Natural killer cell (primary cell): ENCODE results near the gene KCNJ16. TPM values are rescaled to one million over a fixed set of nuclear protein-coding genes. Genes with fewer than 3 reads are reported as not detected.

Experiments used
- ATAC-seq, 3 donors: fragments of 150-1000 bp in 2 of 3; fragments of 200-7000 bp in 1 of 3; cut with Tn5 transposase; 1 replicate in 1 of 3; 2 replicates in 2 of 3; pipeline ENCODE4 v1.10.0; 2021; ENCODE audit warnings: mild to moderate bottlenecking in 2 of 3, moderate library complexity in 2 of 3
- DNase-seq, 2 donors: peaks; one replicate each; pipeline versions ENCODE4 v3.0.0 to v3.0.0-alpha.2; 2013 to 2021; ENCODE audit warnings: mixed read lengths in 1 of 2
- H3K27ac ChIP-seq: one replicate; pipeline ENCODE4 v1.5.1; 2013; ENCODE audit warnings: mild to moderate bottlenecking, low read length
- H3K27me3 ChIP-seq: one replicate; pipeline ENCODE4 v1.6.1; 2013; ENCODE audit warnings: low read length; ENCODE audit not compliant: control insufficient read depth, insufficient read depth
- H3K36me3 ChIP-seq: one replicate; pipeline ENCODE4 v1.6.1; 2013; ENCODE audit warnings: low read length; ENCODE audit not compliant: control insufficient read depth, insufficient read depth
- H3K4me1 ChIP-seq: one replicate; pipeline ENCODE4 v1.6.1; 2013; ENCODE audit warnings: low read length; ENCODE audit not compliant: control insufficient read depth, insufficient read depth
- H3K4me3 ChIP-seq: one replicate; pipeline ENCODE4 v1.5.1; 2013; ENCODE audit warnings: low read length
- H3K9me3 ChIP-seq: one replicate; pipeline ENCODE4 v1.6.1; 2013; ENCODE audit warnings: low read length; ENCODE audit not compliant: control insufficient read depth, insufficient read depth
- H3K27ac Mint-ChIP-seq, 2 donors: one replicate each; pipeline ENCODE4 v1.8.0; 2022; ENCODE audit warnings: mild to moderate bottlenecking in 2 of 2, mixed read lengths in 2 of 2, moderate library complexity in 1 of 2
- H3K27me3 Mint-ChIP-seq, 2 donors: one replicate each; pipeline ENCODE4 v1.8.0; 2022; ENCODE audit warnings: low read depth in 2 of 2, mixed read lengths in 2 of 2
- H3K36me3 Mint-ChIP-seq: one replicate; pipeline ENCODE4 v1.8.0; 2022; ENCODE audit warnings: mixed read lengths
- H3K4me1 Mint-ChIP-seq, 2 donors: one replicate each; pipeline ENCODE4 v1.8.0; 2022; ENCODE audit warnings: mixed read lengths in 2 of 2
- H3K4me3 Mint-ChIP-seq: one replicate; pipeline ENCODE4 v1.8.0; 2022; ENCODE audit warnings: mild to moderate bottlenecking, moderate library complexity, mixed read lengths
- H3K9me3 Mint-ChIP-seq, 2 donors: one replicate each; pipeline ENCODE4 v1.8.0; 2022; ENCODE audit warnings: mixed read lengths in 2 of 2
- WGBS: methylation state at CpG from one replicate; pipeline ENCODE4 v1.1.7; 2013; ENCODE audit warnings: missing lambda C conversion rate; ENCODE audit not compliant: insufficient coverage; 5-methylcytosine and 5-hydroxymethylcytosine counted together
- intact Hi-C: fragments of 100-400 bp; cut with micrococcal nuclease; formaldehyde crosslinking; loops from one replicate; pipeline ENCODE4 v1.14.2; 2022
- total RNA-seq, 4 donors: library from RNA; stranded (reverse); fragments of 120-200 nt in 1 of 4; gene quantifications; one replicate each; pipeline versions ENCODE4 v1.2.3 to v1.2.4, GENCODE V29; 2013 to 2022
- TF ChIP-seq, protein P1 (sequence below): fragments of 200-600 bp; IDR thresholded peaks from one replicate; pipeline ENCODE4 v1.8.0; 2022; ENCODE audit warnings: antibody characterized with exemption

KCNJ16 gene
- not detected for total RNA-seq
- total RNA-seq (2013), result not detected

DNA sequence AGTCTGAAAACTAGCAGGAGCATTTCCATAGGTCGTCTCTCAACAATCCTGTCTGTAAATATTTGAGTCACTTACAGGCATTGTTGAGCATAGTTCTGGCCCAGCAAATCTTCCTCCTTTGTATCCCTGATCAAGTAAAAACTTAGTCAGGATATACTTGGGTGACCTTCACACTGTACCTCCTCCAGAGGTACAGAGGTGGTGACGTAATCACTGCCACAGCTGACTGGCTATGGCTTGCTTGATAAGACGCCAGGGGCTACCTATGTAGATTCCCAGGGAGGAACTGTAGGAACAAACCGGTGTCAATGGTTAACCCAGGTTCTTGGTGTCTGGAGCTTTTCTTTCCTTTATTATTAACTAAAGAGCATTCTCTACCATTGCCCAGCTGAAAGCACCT, at the start of gene KCNJ16:
KCNJ16 (plus strand) TSS at position 270 of the 400 bp plus-strand sequence. CDS start 56,863 bp downstream, outside the sequence.
- Histone ChIP-seq H3K27ac (no peak within 1 kb of the TSS), H3K4me1 (no peaks in the 10 kb centered on the region), H3K4me3 (no peak within 1 kb of the TSS), H3K27me3 (no peaks in the 10 kb centered on the region), H3K9me3 (no peaks in the 10 kb centered on the region), H3K36me3 (no peaks in the 10 kb centered on the region)
- H3K9me3 Mint-ChIP-seq, result peaks cover 3 to 4% of the 10 kb centered on the region in 2 donors
- 87% methylated on average over 4 of the region's 4 CpGs for WGBS
- H3K4me3 Mint-ChIP-seq, result no peak within 1 kb of the TSS
- no peak for ATAC-seq
- TF ChIP-seq, protein P1, sequence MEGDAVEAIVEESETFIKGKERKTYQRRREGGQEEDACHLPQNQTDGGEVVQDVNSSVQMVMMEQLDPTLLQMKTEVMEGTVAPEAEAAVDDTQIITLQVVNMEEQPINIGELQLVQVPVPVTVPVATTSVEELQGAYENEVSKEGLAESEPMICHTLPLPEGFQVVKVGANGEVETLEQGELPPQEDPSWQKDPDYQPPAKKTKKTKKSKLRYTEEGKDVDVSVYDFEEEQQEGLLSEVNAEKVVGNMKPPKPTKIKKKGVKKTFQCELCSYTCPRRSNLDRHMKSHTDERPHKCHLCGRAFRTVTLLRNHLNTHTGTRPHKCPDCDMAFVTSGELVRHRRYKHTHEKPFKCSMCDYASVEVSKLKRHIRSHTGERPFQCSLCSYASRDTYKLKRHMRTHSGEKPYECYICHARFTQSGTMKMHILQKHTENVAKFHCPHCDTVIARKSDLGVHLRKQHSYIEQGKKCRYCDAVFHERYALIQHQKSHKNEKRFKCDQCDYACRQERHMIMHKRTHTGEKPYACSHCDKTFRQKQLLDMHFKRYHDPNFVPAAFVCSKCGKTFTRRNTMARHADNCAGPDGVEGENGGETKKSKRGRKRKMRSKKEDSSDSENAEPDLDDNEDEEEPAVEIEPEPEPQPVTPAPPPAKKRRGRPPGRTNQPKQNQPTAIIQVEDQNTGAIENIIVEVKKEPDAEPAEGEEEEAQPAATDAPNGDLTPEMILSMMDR, result no peak
- no peak for DNase-seq
- H3K4me1 Mint-ChIP-seq, result no peaks in the 10 kb centered on the region
- no peak within 1 kb of the TSS for H3K27ac Mint-ChIP-seq
- intact Hi-C loops, result no loop called here
- no peaks in the 10 kb centered on the region for H3K27me3 Mint-ChIP-seq
- no peaks in the 10 kb centered on the region for H3K36me3 Mint-ChIP-seq

DNA sequence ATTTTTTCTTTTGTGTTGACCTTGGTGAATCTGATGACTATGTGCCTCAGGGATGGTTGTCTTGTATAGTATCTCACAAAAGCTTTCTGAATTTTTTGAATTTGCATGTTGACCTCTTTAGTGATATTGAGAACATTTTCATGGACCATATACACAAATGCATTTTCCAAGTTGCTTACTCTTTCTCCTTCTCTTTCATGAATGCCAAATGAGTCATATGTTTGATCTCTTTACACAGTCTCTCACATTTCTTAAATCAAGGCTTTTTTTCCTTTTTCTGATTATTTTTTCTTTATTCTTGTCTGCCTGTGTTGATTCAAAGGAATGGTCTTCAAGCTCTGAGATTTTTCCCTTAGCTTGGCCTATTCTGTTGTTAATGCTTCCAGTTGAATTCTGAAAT, 46.6 kb upstream of the KCNJ16 start:
- no peak overlapping the region for H3K27ac Mint-ChIP-seq
- H3K9me3 Mint-ChIP-seq, result peaks cover 2 to 4% of the 10 kb centered on the region in 2 donors
- Histone ChIP-seq H3K4me1 (no peaks in the 10 kb centered on the region), H3K36me3 (no peaks in the 10 kb centered on the region), H3K4me3 (no peak overlapping the region), H3K27me3 (no peaks in the 10 kb centered on the region), H3K9me3 (peaks cover 2% of the 10 kb centered on the region), H3K27ac (no peak overlapping the region)
- ATAC-seq (no peak), DNase-seq (no peak)
- no peaks in the 10 kb centered on the region for H3K4me1 Mint-ChIP-seq
- H3K4me3 Mint-ChIP-seq, result no peak overlapping the region
- intact Hi-C loops, result no loop called here
- H3K27me3 Mint-ChIP-seq, result no peaks in the 10 kb centered on the region
- H3K36me3 Mint-ChIP-seq, result no peaks in the 10 kb centered on the region
- TF ChIP-seq, protein P1, result no peak

DNA sequence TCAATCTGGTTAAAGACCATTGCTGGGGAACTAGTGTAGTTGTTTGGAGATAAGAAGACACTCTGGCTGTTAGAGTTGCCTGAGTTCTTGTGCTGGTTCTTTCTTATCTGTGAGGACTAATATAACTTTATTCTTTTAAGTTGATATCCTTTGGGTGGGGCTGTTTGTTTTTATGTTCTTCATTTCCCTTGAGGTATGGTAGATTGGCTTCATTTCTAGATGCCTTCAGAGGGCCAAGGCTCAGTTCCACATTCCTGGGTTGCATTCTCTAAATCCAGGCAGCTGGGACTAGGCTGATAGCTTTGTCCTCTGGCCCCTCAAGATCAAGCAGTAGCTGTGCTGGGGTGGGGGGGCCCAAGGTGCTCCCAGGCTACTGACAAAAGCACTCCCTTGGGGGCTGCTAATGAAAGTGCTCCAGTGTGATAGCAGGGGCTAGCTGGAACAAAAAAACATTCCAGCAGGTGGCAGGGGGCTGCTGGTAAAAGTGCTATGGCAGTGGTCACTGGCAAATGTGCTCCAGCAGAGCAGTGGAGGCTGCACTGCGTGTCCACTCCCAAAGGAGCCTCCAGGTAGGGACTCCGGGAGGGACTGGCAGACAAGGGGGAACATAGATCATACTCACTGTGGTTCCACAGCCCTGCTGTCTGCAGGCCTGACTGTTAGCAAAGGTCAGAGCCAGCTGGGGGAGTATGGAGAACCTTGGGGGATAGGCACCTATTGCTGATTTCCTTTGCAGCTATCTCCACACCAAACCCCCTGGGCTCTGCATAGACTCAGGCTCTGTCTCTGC, 45.9 kb upstream of the KCNJ16 start:
- Histone ChIP-seq H3K4me1 (no peaks in the 10 kb centered on the region), H3K36me3 (no peaks in the 10 kb centered on the region), H3K9me3 (peaks cover 2% of the 10 kb centered on the region), H3K27ac (no peak overlapping the region), H3K27me3 (no peaks in the 10 kb centered on the region), H3K4me3 (no peak overlapping the region)
- no peak for ATAC-seq
- H3K4me3 Mint-ChIP-seq, result no peak overlapping the region
- H3K36me3 Mint-ChIP-seq, result no peaks in the 10 kb centered on the region
- H3K4me1 Mint-ChIP-seq, result no peaks in the 10 kb centered on the region
- peaks cover 3 to 4% of the 10 kb centered on the region in 2 donors for H3K9me3 Mint-ChIP-seq
- no peak overlapping the region for H3K27ac Mint-ChIP-seq
- no peaks in the 10 kb centered on the region for H3K27me3 Mint-ChIP-seq
- intact Hi-C loops, result no loop called here
- TF ChIP-seq, protein P1, result no peak
- 98% methylated on average over 2 of the region's 2 CpGs for WGBS
- no peak for DNase-seq

DNA sequence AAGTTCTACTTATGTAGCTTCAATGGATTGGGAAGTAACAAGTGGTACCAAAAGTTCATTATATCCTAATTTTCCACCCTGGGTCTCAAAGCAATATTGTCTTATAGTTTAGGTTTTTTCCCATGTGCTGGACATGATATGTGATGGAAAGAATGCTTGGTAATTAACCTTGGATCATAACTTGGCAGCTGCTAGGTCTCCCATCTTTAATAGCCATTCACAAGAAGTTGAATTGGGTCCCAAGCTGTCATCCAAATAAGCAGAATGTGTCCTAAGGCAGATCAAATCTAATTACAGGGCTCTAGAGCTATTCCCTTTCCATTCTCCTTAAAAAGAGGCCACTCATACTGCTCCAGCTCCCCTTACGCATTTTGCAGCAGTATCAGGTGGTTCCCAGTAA, 44.7 kb upstream of the KCNJ16 start:
- DNase-seq (no peak), ATAC-seq (no peak)
- H3K36me3 ChIP-seq, result no peaks in the 10 kb centered on the region
- no peak overlapping the region for H3K27ac ChIP-seq
- Mint-ChIP-seq H3K9me3 (peaks cover 3 to 4% of the 10 kb centered on the region in 2 donors), H3K27ac (no peak overlapping the region), H3K4me3 (no peak overlapping the region), H3K4me1 (no peaks in the 10 kb centered on the region), H3K27me3 (no peaks in the 10 kb centered on the region), H3K36me3 (no peaks in the 10 kb centered on the region)
- no peaks in the 10 kb centered on the region for H3K27me3 ChIP-seq
- no peak overlapping the region for H3K4me3 ChIP-seq
- 86% methylated on average over 1 of the region's 1 CpG for WGBS
- intact Hi-C loops, result no loop called here
- no peaks in the 10 kb centered on the region for H3K4me1 ChIP-seq
- peaks cover 2% of the 10 kb centered on the region for H3K9me3 ChIP-seq
- TF ChIP-seq, protein P1, result no peak
